Measurements from ENCODE around the gene SMIM10L1. TPM values are rescaled to one million over a fixed set of nuclear protein-coding genes. Genes with fewer than 3 reads are reported as not detected.
A peak's percentile ranks its signal among the peaks of the same experiment; 100 is the strongest.

Gene SMIM10L1
- 10 to 100 TPM in 1 of 3 donors, 1 to 10 TPM in 2; 8.6 to 10.7 (median 9.9) TPM for total RNA-seq
- total RNA-seq (2013), result 10.9 TPM

GRCh38 chr12:11171145-11171968, at the start of gene SMIM10L1:
SMIM10L1 (plus strand) TSS chr12:11171194; CDS start chr12:11171357, 163 bp downstream.
- Histone ChIP-seq H3K9me3 (ENCODE audit: control insufficient read depth, insufficient read depth, low read length) (no peaks in the 10 kb centered on the region), H3K4me1 (ENCODE audit: control insufficient read depth, insufficient read depth, low read length) (peaks cover 8% of the 10 kb centered on the region), H3K27me3 (ENCODE audit: control insufficient read depth, insufficient read depth, low read length) (no peaks in the 10 kb centered on the region), H3K4me3 (ENCODE audit: low read length) (peak within 1 kb of the TSS; percentile 69), H3K36me3 (ENCODE audit: control insufficient read depth, insufficient read depth, low read length) (peaks cover 5% of the 10 kb centered on the region), H3K27ac (ENCODE audit: low read length) (peak within 1 kb of the TSS; percentile 89)
- Mint-ChIP-seq H3K36me3 (no peaks in the 10 kb centered on the region), H3K4me3 (peak within 1 kb of the TSS; percentile 100), H3K9me3 (no peaks in the 10 kb centered on the region), H3K4me1 (peaks cover 68 to 72% of the 10 kb centered on the region in 2 donors), H3K27ac (peak within 1 kb of the TSS; percentile 99 to 100), H3K27me3 (ENCODE audit: low read depth in 2 of 2) (no peaks in the 10 kb centered on the region)
- under 1% methylated on average over 68 of the region's 70 CpGs for WGBS (ENCODE audit: insufficient coverage)
- peak; percentile 93 to 96 (median 94) for ATAC-seq
- intact Hi-C loops (cut with micrococcal nuclease), result loop anchor here (2.0 to 10.0 kb wide), 2 partner anchors 189 to 557 kb away; partner anchors contain the start of gene MAGOHB
- DNase-seq, result peak; percentile 86 to 95
- no peak for TF ChIP-seq CTCF (IDR thresholded peaks at IDR 0.05)

- Histone ChIP-seq H3K4me3 (ENCODE audit: low read length) (no peak overlapping the region), H3K27me3 (ENCODE audit: control insufficient read depth, insufficient read depth, low read length) (no peaks in the 10 kb centered on the region)
- intact Hi-C loops (cut with micrococcal nuclease), result no loop called here
Measured at GRCh38 chr12:11130382-11130781, 40.6 kb upstream of the SMIM10L1 start.

DNA sequence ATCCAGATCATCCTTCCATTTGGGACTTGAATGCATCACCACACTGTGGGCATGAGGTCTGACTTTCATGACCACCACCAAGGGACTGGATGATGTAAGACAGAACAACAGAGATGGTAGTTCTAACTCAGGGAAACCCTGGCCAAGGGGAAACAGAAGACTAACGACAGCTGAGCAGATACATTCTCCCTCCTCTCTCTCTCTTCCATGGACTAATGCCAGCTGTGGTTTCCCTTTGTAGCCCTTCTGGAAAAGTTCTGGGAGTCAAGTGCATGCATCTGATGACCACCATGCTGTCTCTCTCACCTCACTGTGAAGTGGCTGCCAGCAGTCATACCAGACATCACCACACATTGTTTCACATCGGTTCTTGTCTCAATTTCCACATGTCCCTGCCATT, 40.0 kb upstream of the SMIM10L1 start:
- Mint-ChIP-seq H3K27me3 (ENCODE audit: low read depth in 2 of 2) (no peaks in the 10 kb centered on the region), H3K4me1 (peaks cover 38 to 54% of the 10 kb centered on the region in 2 donors), H3K4me3 (no peak overlapping the region), H3K9me3 (no peaks in the 10 kb centered on the region), H3K36me3 (no peaks in the 10 kb centered on the region), H3K27ac (no peak overlapping the region)
- Histone ChIP-seq H3K27me3 (ENCODE audit: control insufficient read depth, insufficient read depth, low read length) (no peaks in the 10 kb centered on the region), H3K36me3 (ENCODE audit: control insufficient read depth, insufficient read depth, low read length) (no peaks in the 10 kb centered on the region), H3K9me3 (ENCODE audit: control insufficient read depth, insufficient read depth, low read length) (no peaks in the 10 kb centered on the region), H3K4me3 (ENCODE audit: low read length) (no peak overlapping the region), H3K4me1 (ENCODE audit: control insufficient read depth, insufficient read depth, low read length) (no peaks in the 10 kb centered on the region), H3K27ac (ENCODE audit: low read length) (no peak overlapping the region)
- WGBS (ENCODE audit: insufficient coverage), result 0% methylated on average over 1 of the region's 2 CpGs
- no peak for DNase-seq
- TF ChIP-seq CTCF (IDR thresholded peaks at IDR 0.05), result no peak
- ATAC-seq, result no peak
- intact Hi-C loops (cut with micrococcal nuclease), result no loop called here

More at GRCh38 chr12:11130382-11130781, 40.6 kb upstream of the SMIM10L1 start:
- no peaks in the 10 kb centered on the region for H3K9me3 ChIP-seq (ENCODE audit: control insufficient read depth, insufficient read depth, low read length)
- no peaks in the 10 kb centered on the region for H3K9me3 Mint-ChIP-seq
- no peaks in the 10 kb centered on the region for H3K36me3 Mint-ChIP-seq
- 98% methylated on average over 3 of the region's 3 CpGs for WGBS (ENCODE audit: insufficient coverage)
- H3K4me1 ChIP-seq (ENCODE audit: control insufficient read depth, insufficient read depth, low read length), result no peaks in the 10 kb centered on the region
- no peak overlapping the region for H3K27ac ChIP-seq (ENCODE audit: low read length)
- no peaks in the 10 kb centered on the region for H3K27me3 Mint-ChIP-seq (ENCODE audit: low read depth in 2 of 2)
- no peak for DNase-seq
- ATAC-seq, result no peak
- H3K4me1 Mint-ChIP-seq, result peaks cover 37 to 50% of the 10 kb centered on the region in 2 donors
- no peaks in the 10 kb centered on the region for H3K36me3 ChIP-seq (ENCODE audit: control insufficient read depth, insufficient read depth, low read length)
- H3K27ac Mint-ChIP-seq, result no peak overlapping the region
- TF ChIP-seq CTCF (IDR thresholded peaks at IDR 0.05), result no peak
- H3K4me3 Mint-ChIP-seq, result no peak overlapping the region
